OCI-LY1 (cell line): ENCODE data around the gene CEP78.

Experiments used
- EZH2 ChIP-seq: fragments of 200-600 bp; sonication (generic), shearing (Covaris generic); IDR thresholded peaks from 2 replicates; pipeline ENCODE4 v1.8.0; 2017; ENCODE audit warnings: borderline replicate concordance, mixed run types, mild to moderate bottlenecking, antibody characterized with exemption, low read length, moderate library complexity, mixed read lengths
- TF ChIP-seq, protein P1 (sequence below): fragments of 200-600 bp; sonication (generic), shearing (Covaris generic); IDR thresholded peaks from 2 replicates; pipeline ENCODE4 v1.5.1; 2017; ENCODE audit warnings: mild to moderate bottlenecking, antibody characterized with exemption, low read length, moderate library complexity, mixed read lengths

DNA sequence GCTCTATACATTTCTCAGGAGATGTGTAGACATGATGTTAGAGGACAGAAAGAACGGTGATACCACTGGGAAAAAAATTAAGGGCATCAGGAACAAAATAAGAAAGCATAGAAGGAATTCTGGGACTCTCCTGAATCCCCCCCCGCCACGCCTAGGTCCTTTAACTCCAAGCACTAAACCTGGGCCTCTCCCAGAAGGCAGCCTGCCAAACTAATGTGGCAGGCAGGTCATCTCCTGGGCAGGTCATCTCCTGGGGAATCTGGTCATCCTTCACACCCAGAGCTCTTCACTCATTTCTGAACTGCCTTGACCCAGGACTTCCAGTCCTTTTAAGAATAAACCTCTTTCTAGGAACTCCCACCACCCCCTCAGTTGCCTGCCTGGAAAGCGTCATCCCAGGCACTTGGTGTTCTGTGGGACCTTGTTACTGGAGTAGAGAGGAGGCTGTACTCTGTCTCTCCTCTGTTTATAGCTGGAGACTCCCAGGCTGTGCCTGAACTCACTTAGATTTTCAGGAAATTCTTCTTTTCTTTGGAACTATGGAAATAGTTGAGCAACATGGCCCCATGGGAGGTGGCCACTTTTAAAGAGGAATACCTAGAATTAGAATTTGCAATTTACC, 85.1 kb downstream of the CEP78 start:
- TF ChIP-seq, protein P1, sequence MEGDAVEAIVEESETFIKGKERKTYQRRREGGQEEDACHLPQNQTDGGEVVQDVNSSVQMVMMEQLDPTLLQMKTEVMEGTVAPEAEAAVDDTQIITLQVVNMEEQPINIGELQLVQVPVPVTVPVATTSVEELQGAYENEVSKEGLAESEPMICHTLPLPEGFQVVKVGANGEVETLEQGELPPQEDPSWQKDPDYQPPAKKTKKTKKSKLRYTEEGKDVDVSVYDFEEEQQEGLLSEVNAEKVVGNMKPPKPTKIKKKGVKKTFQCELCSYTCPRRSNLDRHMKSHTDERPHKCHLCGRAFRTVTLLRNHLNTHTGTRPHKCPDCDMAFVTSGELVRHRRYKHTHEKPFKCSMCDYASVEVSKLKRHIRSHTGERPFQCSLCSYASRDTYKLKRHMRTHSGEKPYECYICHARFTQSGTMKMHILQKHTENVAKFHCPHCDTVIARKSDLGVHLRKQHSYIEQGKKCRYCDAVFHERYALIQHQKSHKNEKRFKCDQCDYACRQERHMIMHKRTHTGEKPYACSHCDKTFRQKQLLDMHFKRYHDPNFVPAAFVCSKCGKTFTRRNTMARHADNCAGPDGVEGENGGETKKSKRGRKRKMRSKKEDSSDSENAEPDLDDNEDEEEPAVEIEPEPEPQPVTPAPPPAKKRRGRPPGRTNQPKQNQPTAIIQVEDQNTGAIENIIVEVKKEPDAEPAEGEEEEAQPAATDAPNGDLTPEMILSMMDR: no peak
- TF ChIP-seq EZH2: no peak
